Vagina (tissue), 2 donors: ENCODE results near the gene ADD1. TPM values are rescaled to one million over a fixed set of nuclear protein-coding genes. Genes with fewer than 3 reads are reported as not detected.
"Not testable (repeated sequence)": the region's sequence is repeated elsewhere in the genome, so short reads cannot be mapped to it uniquely, and the experiment has no call there.

Source experiments
- DNase-seq, 2 donors: peaks; one replicate each; pipeline ENCODE4 v3.0.0-alpha.2; 2017; ENCODE audit errors: extremely low spot score in 2 of 2
- H3K27ac ChIP-seq: fragments of 200-600 bp; sonication (generic); one replicate; pipeline ENCODE4 v1.5.1; 2019
- H3K27me3 ChIP-seq: fragments of 200-600 bp; sonication (generic); one replicate; pipeline ENCODE4 v1.5.1; 2019
- H3K36me3 ChIP-seq, 2 donors: fragments of 200-600 bp; sonication (generic); one replicate each; pipeline ENCODE4 v1.5.1; 2017 to 2019
- H3K4me1 ChIP-seq: fragments of 200-600 bp; sonication (generic); one replicate; pipeline ENCODE4 v1.5.1; 2019
- H3K4me3 ChIP-seq, 2 donors: fragments of 200-600 bp; sonication (generic); 1 replicate in 1 of 2; 2 replicates in 1 of 2; pipeline ENCODE4 v1.5.1; 2016 to 2019
- H3K9me3 ChIP-seq: fragments of 200-600 bp; sonication (generic); one replicate; pipeline ENCODE4 v1.5.1; 2019
- POLR2A ChIP-seq, 2 donors: fragments of 450-650 bp; IDR thresholded peaks; one replicate each; pipeline ENCODE4 v1.6.1; 2017; ENCODE audit warnings: antibody characterized with exemption in 2 of 2, mild to moderate bottlenecking in 2 of 2, moderate library complexity in 2 of 2
- POLR2AphosphoS5 ChIP-seq, 2 donors: sonication (generic); formaldehyde crosslinking; IDR thresholded peaks; one replicate each; pipeline ENCODE4 v1.9.0; 2017; ENCODE audit warnings: antibody characterized with exemption in 2 of 2, mild to moderate bottlenecking in 2 of 2, low read depth in 1 of 2; ENCODE audit not compliant: insufficient read depth in 1 of 2
- intact Hi-C: fragments of 100-400 bp; cut with DNase I; formaldehyde crosslinking; loops from one replicate; pipeline ENCODE4 v1.15.1; 2023
- total RNA-seq: library from RNA; depleted of rRNA; stranded (reverse); fragments of >200 nt; gene quantifications from one replicate; pipeline ENCODE4 v1.2.3, GENCODE V29; 2016
- TF ChIP-seq, protein P1 (sequence below), 3 experiments: fragments of 450-650 bp in 2 of 3; fragments of 200-600 bp in 1 of 3; sonication (generic) in 1 of 3; IDR thresholded peaks; one replicate each; pipeline ENCODE4 v1.5.1; 2017 to 2019; ENCODE audit warnings: antibody characterized with exemption in 3 of 3, mild to moderate bottlenecking in 2 of 3, moderate library complexity in 2 of 3

The ADD1 gene
- total RNA-seq, 1 donor from 2014 or later = 228 TPM

- H3K36me3 ChIP-seq = peaks cover 0 to 76% of the 10 kb centered on the region in 2 donors
- H3K9me3 ChIP-seq = no peaks in the 10 kb centered on the region
- TF ChIP-seq, protein P1, sequence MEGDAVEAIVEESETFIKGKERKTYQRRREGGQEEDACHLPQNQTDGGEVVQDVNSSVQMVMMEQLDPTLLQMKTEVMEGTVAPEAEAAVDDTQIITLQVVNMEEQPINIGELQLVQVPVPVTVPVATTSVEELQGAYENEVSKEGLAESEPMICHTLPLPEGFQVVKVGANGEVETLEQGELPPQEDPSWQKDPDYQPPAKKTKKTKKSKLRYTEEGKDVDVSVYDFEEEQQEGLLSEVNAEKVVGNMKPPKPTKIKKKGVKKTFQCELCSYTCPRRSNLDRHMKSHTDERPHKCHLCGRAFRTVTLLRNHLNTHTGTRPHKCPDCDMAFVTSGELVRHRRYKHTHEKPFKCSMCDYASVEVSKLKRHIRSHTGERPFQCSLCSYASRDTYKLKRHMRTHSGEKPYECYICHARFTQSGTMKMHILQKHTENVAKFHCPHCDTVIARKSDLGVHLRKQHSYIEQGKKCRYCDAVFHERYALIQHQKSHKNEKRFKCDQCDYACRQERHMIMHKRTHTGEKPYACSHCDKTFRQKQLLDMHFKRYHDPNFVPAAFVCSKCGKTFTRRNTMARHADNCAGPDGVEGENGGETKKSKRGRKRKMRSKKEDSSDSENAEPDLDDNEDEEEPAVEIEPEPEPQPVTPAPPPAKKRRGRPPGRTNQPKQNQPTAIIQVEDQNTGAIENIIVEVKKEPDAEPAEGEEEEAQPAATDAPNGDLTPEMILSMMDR (IDR thresholded peaks at IDR 0.05) = no peak
- TF ChIP-seq POLR2A (IDR thresholded peaks at IDR 0.05) = no peak
- no peak for TF ChIP-seq POLR2AphosphoS5 (IDR thresholded peaks at IDR 0.05; ENCODE audit: insufficient read depth in 1 of 2, low read depth in 1 of 2)
- no peaks in the 10 kb centered on the region for H3K4me1 ChIP-seq
- no peak overlapping the region for H3K27ac ChIP-seq
- H3K27me3 ChIP-seq = no peaks in the 10 kb centered on the region
- DNase-seq = no peak
- intact Hi-C loops = no loop called here
- no peak overlapping the region for H3K4me3 ChIP-seq
Measured at GRCh38 chr4:2911868-2912267, 68.2 kb downstream of the ADD1 start.

DNA sequence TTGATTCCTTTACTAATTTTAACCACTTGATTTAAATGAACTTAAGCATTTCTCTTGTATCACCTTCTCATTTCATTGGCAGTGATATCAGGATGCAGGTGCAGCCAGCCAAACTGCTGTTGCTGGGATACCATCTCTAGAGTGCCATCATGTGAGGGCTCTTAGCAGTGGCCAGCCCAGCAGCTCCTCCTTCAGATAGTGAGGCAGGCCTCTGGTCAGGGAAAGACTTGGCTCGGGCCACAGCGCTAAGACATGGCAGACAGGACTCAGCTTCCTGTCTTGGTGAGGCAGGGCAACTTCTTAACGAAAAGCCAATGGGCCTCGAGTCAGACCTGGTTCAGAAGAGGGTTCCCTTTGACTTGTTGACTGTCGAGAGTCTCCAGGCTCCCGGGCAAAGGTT lies 69.5 kb downstream of the ADD1 start:
- no peaks in the 10 kb centered on the region for H3K9me3 ChIP-seq
- no peaks in the 10 kb centered on the region for H3K27me3 ChIP-seq
- no peak overlapping the region for H3K27ac ChIP-seq
- no peak for TF ChIP-seq POLR2A (IDR thresholded peaks at IDR 0.05)
- TF ChIP-seq POLR2AphosphoS5 (IDR thresholded peaks at IDR 0.05; ENCODE audit: insufficient read depth in 1 of 2, low read depth in 1 of 2) = no peak
- TF ChIP-seq, protein P1 (IDR thresholded peaks at IDR 0.05) = no peak
- intact Hi-C loops = no loop called here
- H3K36me3 ChIP-seq = peaks cover 0 to 63% of the 10 kb centered on the region in 2 donors
- no peak overlapping the region for H3K4me3 ChIP-seq
- H3K4me1 ChIP-seq = no peaks in the 10 kb centered on the region
- no peak for DNase-seq

DNA sequence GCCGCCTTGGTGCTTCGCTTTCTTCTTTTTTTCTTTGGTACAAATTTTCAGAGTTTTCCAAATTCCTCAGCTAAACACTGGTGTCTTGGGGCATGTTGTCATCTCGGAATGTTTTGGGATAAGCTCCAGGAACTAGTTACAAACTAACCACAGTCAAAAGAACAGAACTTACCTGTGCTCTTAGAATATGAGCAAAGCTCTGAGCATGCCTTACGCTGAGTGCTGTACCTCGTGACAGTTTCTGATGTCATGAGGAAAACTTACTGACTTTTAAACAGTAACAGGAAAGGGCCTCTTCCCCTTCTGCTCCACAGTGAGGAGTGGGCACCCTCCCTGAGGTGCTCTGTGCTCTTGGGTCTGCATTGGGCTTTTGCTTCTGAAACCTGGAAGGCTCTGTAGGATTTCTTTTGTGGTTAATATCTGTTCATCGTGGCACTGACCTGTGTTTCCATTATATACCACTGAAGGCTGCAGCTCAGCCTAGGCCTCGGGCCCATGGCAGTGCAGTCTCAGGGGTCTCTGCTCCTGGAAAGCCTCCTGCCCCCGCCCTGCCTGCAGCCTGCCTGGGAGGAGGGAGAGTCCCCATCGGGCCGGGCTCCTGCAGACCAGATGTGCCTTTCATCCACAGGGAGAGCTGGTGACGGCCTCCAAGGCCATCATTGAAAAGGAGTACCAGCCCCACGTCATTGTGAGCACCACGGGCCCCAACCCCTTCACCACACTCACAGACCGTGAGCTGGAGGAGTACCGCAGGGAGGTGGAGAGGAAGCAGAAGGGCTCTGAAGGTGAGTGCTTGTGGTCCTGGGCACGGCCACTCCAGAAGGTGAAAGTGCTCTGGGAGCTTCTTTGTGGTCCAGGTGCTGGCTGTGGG lies 70.8 kb downstream of the ADD1 start:
- intact Hi-C loops = no loop called here
- peaks cover 0 to 52% of the 10 kb centered on the region in 2 donors for H3K36me3 ChIP-seq
- H3K4me3 ChIP-seq = no peak overlapping the region
- H3K9me3 ChIP-seq = no peaks in the 10 kb centered on the region
- H3K27ac ChIP-seq = no peak overlapping the region
- H3K4me1 ChIP-seq = no peaks in the 10 kb centered on the region
- no peaks in the 10 kb centered on the region for H3K27me3 ChIP-seq
- peak in 1 of 2 donors; percentile 4 for TF ChIP-seq POLR2AphosphoS5 (IDR thresholded peaks at IDR 0.05; ENCODE audit: insufficient read depth in 1 of 2, low read depth in 1 of 2)
- no peak for TF ChIP-seq POLR2A (IDR thresholded peaks at IDR 0.05)
- DNase-seq = no peak

DNA sequence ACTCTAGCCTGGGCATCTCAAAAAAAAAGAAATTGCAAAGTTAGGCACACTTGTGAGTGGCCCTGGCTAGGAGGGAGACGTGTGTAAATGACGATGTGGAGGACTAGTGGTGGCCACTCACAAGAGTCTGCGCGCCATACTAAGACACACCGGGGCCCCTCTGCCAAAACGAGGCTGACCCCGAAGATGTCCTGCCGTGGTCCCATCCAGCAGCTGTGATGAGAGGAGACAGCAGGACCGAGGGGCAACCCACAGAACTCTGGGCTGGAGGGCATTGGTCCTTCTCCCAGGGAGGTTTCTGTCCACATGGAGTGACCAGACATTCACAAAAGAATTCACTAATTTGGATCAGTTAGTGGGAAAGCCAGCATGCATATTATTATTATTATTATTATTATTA lies 72.1 kb downstream of the ADD1 start:
- Histone ChIP-seq H3K4me1 (no peaks in the 10 kb centered on the region), H3K27me3 (no peaks in the 10 kb centered on the region), H3K27ac (no peak overlapping the region), H3K36me3 (peaks cover 0 to 54% of the 10 kb centered on the region in 2 donors), H3K9me3 (no peaks in the 10 kb centered on the region), H3K4me3 (no peak overlapping the region)
- DNase-seq = no peak
- intact Hi-C loops = no loop called here
- TF ChIP-seq, protein P1 (IDR thresholded peaks at IDR 0.05) = no peak
- TF ChIP-seq POLR2A (IDR thresholded peaks at IDR 0.05) (no peak), POLR2AphosphoS5 (IDR thresholded peaks at IDR 0.05; ENCODE audit: insufficient read depth in 1 of 2, low read depth in 1 of 2) (no peak)

DNA sequence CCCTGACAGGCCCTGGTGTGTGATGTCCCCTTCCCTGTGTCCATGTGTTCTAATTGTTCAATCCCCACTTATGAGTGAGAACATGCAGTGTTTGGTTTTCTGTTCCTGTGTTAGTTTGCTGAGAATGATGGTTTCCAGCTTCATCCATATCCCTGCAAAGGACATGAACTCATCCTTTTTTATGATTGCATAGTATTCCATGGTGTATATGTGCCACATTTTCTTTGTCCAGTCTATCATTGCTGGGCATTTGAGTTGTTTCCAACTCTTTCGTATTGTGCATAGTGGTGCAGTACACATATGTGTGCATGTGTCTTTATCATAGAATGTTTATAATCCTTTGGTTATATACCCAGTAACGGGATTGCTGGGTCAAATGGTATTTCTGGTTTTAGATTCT lies 73.1 kb downstream of the ADD1 start:
- H3K27me3 ChIP-seq, H3K27ac ChIP-seq, H3K4me3 ChIP-seq, H3K4me1 ChIP-seq, intact Hi-C loops, DNase-seq, H3K9me3 ChIP-seq: not testable (repeated sequence)
- H3K36me3 ChIP-seq = peaks cover 0 to 50% of the 10 kb centered on the region in 2 donors

- intact Hi-C loops, H3K9me3 ChIP-seq, H3K27me3 ChIP-seq, H3K4me3 ChIP-seq, H3K27ac ChIP-seq, H3K4me1 ChIP-seq, DNase-seq: not testable (repeated sequence)
- H3K36me3 ChIP-seq = peaks cover 0 to 48% of the 10 kb centered on the region in 2 donors
Measured at GRCh38 chr4:2918300-2918699, 74.7 kb downstream of the ADD1 start.

DNA sequence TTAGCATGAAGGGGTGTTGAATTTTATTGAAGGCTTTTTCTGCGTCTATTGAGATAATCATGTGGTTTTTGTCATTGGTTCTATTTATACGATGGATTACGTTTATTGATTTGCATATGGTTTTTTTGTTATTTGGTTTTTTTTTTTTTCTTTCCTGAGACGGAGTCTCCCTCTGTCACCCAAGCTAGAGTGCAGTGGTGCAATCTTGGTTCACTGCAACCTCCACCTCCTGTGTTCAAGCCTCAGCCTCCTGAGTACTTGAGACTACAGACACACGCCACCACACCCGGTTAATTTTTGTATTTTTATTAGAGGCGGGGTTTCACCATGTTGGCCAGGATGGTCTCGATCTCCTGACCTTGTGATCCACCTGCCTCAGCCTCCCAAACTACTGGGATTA lies 75.1 kb downstream of the ADD1 start:
- H3K36me3 ChIP-seq = peaks cover 0 to 50% of the 10 kb centered on the region in 2 donors
- H3K4me3 ChIP-seq, H3K9me3 ChIP-seq, intact Hi-C loops, H3K27me3 ChIP-seq, DNase-seq, H3K27ac ChIP-seq: not testable (repeated sequence)
- peaks cover 11% of the 10 kb centered on the region for H3K4me1 ChIP-seq

GRCh38 chr4:2922453-2923101 lies 78.9 kb downstream of the ADD1 start:
- H3K27ac ChIP-seq, intact Hi-C loops, H3K9me3 ChIP-seq, DNase-seq, H3K4me3 ChIP-seq, H3K27me3 ChIP-seq: not testable (repeated sequence)
- Histone ChIP-seq H3K4me1 (peaks cover 11% of the 10 kb centered on the region), H3K36me3 (peaks cover 0 to 60% of the 10 kb centered on the region in 2 donors)
